Trophoblast cell (in vitro differentiated cells and primary cell): Measurements from ENCODE around the gene TCTN3.

Experiments
- DNase-seq, 2 donors: peaks; one replicate each; pipeline ENCODE4 v3.0.0-alpha.2; 2016
- H2AFZ ChIP-seq: 2 replicates; pipeline ENCODE4 v1.6.1; 2013; ENCODE audit warnings: low read length, moderate library complexity, mild to moderate bottlenecking; ENCODE audit not compliant: insufficient read depth, poor library complexity
- H2AK5ac ChIP-seq: 2 replicates; pipeline ENCODE4 v1.6.1; 2013; ENCODE audit warnings: mild to moderate bottlenecking, low read length
- H2BK120ac ChIP-seq: 2 replicates; pipeline ENCODE4 v1.6.1; 2013; ENCODE audit warnings: low read length, mild to moderate bottlenecking, moderate library complexity; ENCODE audit not compliant: insufficient read depth, poor library complexity
- H2BK12ac ChIP-seq: 2 replicates; pipeline ENCODE4 v1.6.1; 2013; ENCODE audit warnings: mild to moderate bottlenecking, low read length, moderate library complexity
- H2BK5ac ChIP-seq: 2 replicates; pipeline ENCODE4 v1.6.1; 2013; ENCODE audit warnings: low read length, low read depth, moderate library complexity, mild to moderate bottlenecking; ENCODE audit not compliant: poor library complexity
- H3K14ac ChIP-seq: 2 replicates; pipeline ENCODE4 v1.6.1; 2013; ENCODE audit warnings: mild to moderate bottlenecking, low read length
- H3K18ac ChIP-seq: 2 replicates; pipeline ENCODE4 v1.6.1; 2013; ENCODE audit warnings: mild to moderate bottlenecking, low read length
- H3K23ac ChIP-seq: 2 replicates; pipeline ENCODE4 v1.6.1; 2013; ENCODE audit warnings: low read length
- H3K27ac ChIP-seq: 2 replicates; pipeline ENCODE4 v1.5.1; 2013; ENCODE audit warnings: low read depth, mild to moderate bottlenecking, inconsistent platforms, low read length, moderate library complexity
- H3K27me3 ChIP-seq: 2 replicates; pipeline ENCODE4 v1.6.1; 2013; ENCODE audit warnings: inconsistent platforms, mild to moderate bottlenecking, low read length, moderate library complexity; ENCODE audit not compliant: insufficient read depth
- H3K36me3 ChIP-seq, 2 experiments: 1 replicate in 1 of 2; 2 replicates in 1 of 2; pipeline ENCODE4 v1.6.1; 2013; ENCODE audit warnings: low read length in 2 of 2, mild to moderate bottlenecking in 2 of 2, moderate library complexity in 1 of 2; ENCODE audit not compliant: insufficient read depth in 2 of 2, control insufficient read depth in 1 of 2
- H3K4ac ChIP-seq: 2 replicates; pipeline ENCODE4 v1.6.1; 2013; ENCODE audit warnings: low read depth, mild to moderate bottlenecking, low read length, moderate library complexity
- H3K4me1 ChIP-seq, 2 experiments: 1 replicate in 1 of 2; 2 replicates in 1 of 2; pipeline ENCODE4 v1.6.1; 2013; ENCODE audit warnings: low read length in 2 of 2, mild to moderate bottlenecking in 2 of 2, moderate library complexity in 1 of 2; ENCODE audit not compliant: insufficient read depth in 2 of 2, control insufficient read depth in 1 of 2
- H3K4me2 ChIP-seq: 2 replicates; pipeline ENCODE4 v1.6.1; 2013; ENCODE audit warnings: inconsistent platforms, mild to moderate bottlenecking, low read length, moderate library complexity
- H3K4me3 ChIP-seq: 2 replicates; pipeline ENCODE4 v1.5.1; 2013; ENCODE audit warnings: mild to moderate bottlenecking, low read depth, low read length, inconsistent platforms
- H3K79me1 ChIP-seq: one replicate; pipeline ENCODE4 v1.6.1; 2013; ENCODE audit warnings: low read length
- H3K79me2 ChIP-seq: 2 replicates; pipeline ENCODE4 v1.6.1; 2013; ENCODE audit warnings: low read length, mild to moderate bottlenecking; ENCODE audit not compliant: control insufficient read depth, insufficient read depth, poor library complexity
- H3K9ac ChIP-seq: 2 replicates; pipeline ENCODE4 v1.6.1; 2013; ENCODE audit warnings: mild to moderate bottlenecking, low read length
- H3K9me3 ChIP-seq: 2 replicates; pipeline ENCODE4 v1.6.1; 2013; ENCODE audit warnings: low read depth, mild to moderate bottlenecking, control low read depth, inconsistent platforms, low read length; ENCODE audit not compliant: insufficient read depth
- H4K12ac ChIP-seq: 2 replicates; pipeline ENCODE4 v1.6.1; 2013; ENCODE audit warnings: low read depth, mild to moderate bottlenecking, low read length, moderate library complexity
- H4K8ac ChIP-seq: 2 replicates; pipeline ENCODE4 v1.6.1; 2013; ENCODE audit warnings: low read depth, mild to moderate bottlenecking, low read length, moderate library complexity
- H4K91ac ChIP-seq: one replicate; pipeline ENCODE4 v1.6.1; 2013; ENCODE audit warnings: low read depth, mild to moderate bottlenecking, low read length, moderate library complexity
- WGBS: extraction: QIAGEN DNeasy Blood & Tissue Kit; methylation state at CpG from one replicate; pipeline ENCODE4 v1.1.7; 2013; ENCODE audit warnings: missing lambda C conversion rate; ENCODE audit not compliant: insufficient read length, insufficient coverage; ENCODE audit errors: extremely low coverage; 5-methylcytosine and 5-hydroxymethylcytosine counted together

The TCTN3 gene

DNA sequence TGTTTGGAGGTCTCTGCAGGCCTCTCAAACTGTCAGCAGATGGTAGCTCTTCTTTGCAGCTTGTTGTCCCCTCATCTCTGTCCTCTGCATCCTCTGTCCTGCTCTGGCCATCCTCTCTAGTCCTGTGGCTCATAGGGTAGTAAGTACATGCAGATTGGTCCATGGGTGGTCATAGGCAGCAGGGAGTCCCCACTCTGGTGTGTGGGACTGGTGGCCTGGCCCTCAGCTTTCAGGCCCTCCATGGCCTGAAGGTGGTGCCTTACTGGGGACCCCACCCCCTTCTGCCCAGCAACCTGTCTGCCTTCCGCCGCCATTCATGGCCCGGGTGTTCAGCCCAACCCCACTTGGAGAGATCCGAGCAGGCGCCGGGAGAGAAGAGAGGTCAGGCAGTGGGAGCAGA is 12.8 kb upstream of the TCTN3 start:
- no peak overlapping the region for H3K4me2 ChIP-seq
- no peak overlapping the region for H3K23ac ChIP-seq
- H2BK120ac ChIP-seq: no peak overlapping the region
- no peak overlapping the region for H2AFZ ChIP-seq
- no peak overlapping the region for H3K14ac ChIP-seq
- no peak overlapping the region for H2BK12ac ChIP-seq
- no peak overlapping the region for H3K27ac ChIP-seq
- no peaks in the 10 kb centered on the region for H3K79me2 ChIP-seq
- no peak overlapping the region for H3K9ac ChIP-seq
- no peaks in the 10 kb centered on the region for H3K36me3 ChIP-seq
- no peak overlapping the region for H4K12ac ChIP-seq
- H3K4ac ChIP-seq: no peak overlapping the region
- H3K4me3 ChIP-seq: no peak overlapping the region
- peaks cover 3 to 7% of the 10 kb centered on the region in 2 experiments for H3K4me1 ChIP-seq
- peaks cover under 1% of the 10 kb centered on the region for H3K79me1 ChIP-seq
- H4K8ac ChIP-seq: no peak overlapping the region
- no peak overlapping the region for H3K18ac ChIP-seq
- WGBS: no CpG with 5 or more reads among the region's 6 CpGs
- H2AK5ac ChIP-seq: no peak overlapping the region
- H4K91ac ChIP-seq: no peak overlapping the region
- no peak overlapping the region for H2BK5ac ChIP-seq
- peaks cover 6% of the 10 kb centered on the region for H3K9me3 ChIP-seq
- no peaks in the 10 kb centered on the region for H3K27me3 ChIP-seq
- no peak for DNase-seq

GRCh38 chr10:95698415-95698814 is 4.7 kb upstream of the TCTN3 start:
- Histone ChIP-seq H3K18ac (no peak overlapping the region), H3K14ac (no peak overlapping the region), H3K4me2 (no peak overlapping the region), H2BK120ac (no peak overlapping the region), H2BK5ac (no peak overlapping the region), H3K79me2 (peaks cover 2% of the 10 kb centered on the region), H4K8ac (no peak overlapping the region), H3K9ac (no peak overlapping the region), H4K12ac (no peak overlapping the region), H3K4me1 (no peaks in the 10 kb centered on the region), H4K91ac (no peak overlapping the region), H3K23ac (no peak overlapping the region), H3K79me1 (peaks cover 5% of the 10 kb centered on the region), H3K27ac (no peak overlapping the region), H3K27me3 (no peaks in the 10 kb centered on the region), H2AFZ (no peak overlapping the region), H3K4me3 (no peak overlapping the region), H2AK5ac (no peak overlapping the region), H3K9me3 (peaks cover 1% of the 10 kb centered on the region), H2BK12ac (no peak overlapping the region), H3K4ac (no peak overlapping the region), H3K36me3 (no peaks in the 10 kb centered on the region)
- DNase-seq: no peak
- no CpG with 5 or more reads among the region's 2 CpGs for WGBS

GRCh38 chr10:95697429-95697828 is 3.7 kb upstream of the TCTN3 start:
- Histone ChIP-seq H3K4me2 (no peak overlapping the region), H3K4me3 (no peak overlapping the region), H3K79me1 (peaks cover 5% of the 10 kb centered on the region), H2BK5ac (no peak overlapping the region), H3K4ac (no peak overlapping the region), H2AK5ac (no peak overlapping the region), H2BK120ac (no peak overlapping the region), H3K23ac (no peak overlapping the region), H2BK12ac (no peak overlapping the region), H3K18ac (no peak overlapping the region), H3K36me3 (no peaks in the 10 kb centered on the region), H4K91ac (no peak overlapping the region), H3K9me3 (peaks cover 1% of the 10 kb centered on the region), H3K9ac (no peak overlapping the region), H3K27ac (no peak overlapping the region), H3K4me1 (peaks cover 3% of the 10 kb centered on the region in 2 experiments), H3K27me3 (no peaks in the 10 kb centered on the region), H3K79me2 (peaks cover 3% of the 10 kb centered on the region), H3K14ac (no peak overlapping the region), H4K12ac (no peak overlapping the region), H2AFZ (no peak overlapping the region), H4K8ac (no peak overlapping the region)
- WGBS: no CpG with 5 or more reads among the region's 3 CpGs
- DNase-seq: peak in 1 of 2 donors; percentile 7

DNA sequence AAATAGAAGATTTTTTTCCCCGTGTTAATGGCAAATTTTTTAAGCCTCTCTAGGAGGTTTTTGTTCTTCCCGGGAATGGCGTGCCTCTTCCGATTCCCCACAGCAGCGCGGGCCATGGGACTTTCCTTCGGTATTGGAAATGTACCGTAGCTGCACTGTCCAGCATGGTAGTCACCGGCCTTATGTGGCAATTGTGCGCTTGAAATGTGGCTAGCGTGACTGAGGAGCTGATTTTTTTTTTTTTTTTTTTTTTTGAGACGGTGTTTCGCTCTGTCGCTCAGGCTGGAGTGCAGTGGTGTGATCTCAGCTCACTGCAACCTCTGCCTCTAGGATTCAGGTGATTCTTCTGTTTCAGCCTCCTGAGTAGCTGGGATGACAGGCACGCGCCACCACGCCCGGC is 938 bp upstream of the TCTN3 start:
- no peak overlapping the region for H3K4me2 ChIP-seq
- no peak overlapping the region for H3K9ac ChIP-seq
- WGBS: no CpG with 5 or more reads among the region's 18 CpGs
- H3K9me3 ChIP-seq: peaks cover 1% of the 10 kb centered on the region
- H3K18ac ChIP-seq: no peak overlapping the region
- H3K4ac ChIP-seq: no peak overlapping the region
- peak overlapping the region; percentile 83 for H2BK120ac ChIP-seq
- H3K27me3 ChIP-seq: no peaks in the 10 kb centered on the region
- H4K91ac ChIP-seq: peak overlapping the region; percentile 62
- peak overlapping the region; percentile 98 for H2BK12ac ChIP-seq
- H3K36me3 ChIP-seq: peaks cover 4 to 8% of the 10 kb centered on the region in 2 experiments
- peaks cover 3% of the 10 kb centered on the region in 2 experiments for H3K4me1 ChIP-seq
- H4K12ac ChIP-seq: peak overlapping the region; percentile 62
- peak overlapping the region; percentile 21 for H2BK5ac ChIP-seq
- H2AK5ac ChIP-seq: peak overlapping the region; percentile 83
- no peak overlapping the region for H3K4me3 ChIP-seq
- H3K27ac ChIP-seq: no peak overlapping the region
- peaks cover 3% of the 10 kb centered on the region for H3K79me2 ChIP-seq
- no peak overlapping the region for H2AFZ ChIP-seq
- peak overlapping the region; percentile 85 for H4K8ac ChIP-seq
- peak; percentile 69 to 81 for DNase-seq
- H3K23ac ChIP-seq: no peak overlapping the region
- H3K79me1 ChIP-seq: peaks cover 5% of the 10 kb centered on the region
- H3K14ac ChIP-seq: no peak overlapping the region
